CD4-positive, alpha-beta T cell treated with Interleukin-15 for 1 hour (primary cell): ENCODE data around the gene GIT1.

Source experiments
- DNase-seq: peaks from one replicate; pipeline ENCODE4 v3.0.0-alpha.2; 2020

Gene GIT1

DNA sequence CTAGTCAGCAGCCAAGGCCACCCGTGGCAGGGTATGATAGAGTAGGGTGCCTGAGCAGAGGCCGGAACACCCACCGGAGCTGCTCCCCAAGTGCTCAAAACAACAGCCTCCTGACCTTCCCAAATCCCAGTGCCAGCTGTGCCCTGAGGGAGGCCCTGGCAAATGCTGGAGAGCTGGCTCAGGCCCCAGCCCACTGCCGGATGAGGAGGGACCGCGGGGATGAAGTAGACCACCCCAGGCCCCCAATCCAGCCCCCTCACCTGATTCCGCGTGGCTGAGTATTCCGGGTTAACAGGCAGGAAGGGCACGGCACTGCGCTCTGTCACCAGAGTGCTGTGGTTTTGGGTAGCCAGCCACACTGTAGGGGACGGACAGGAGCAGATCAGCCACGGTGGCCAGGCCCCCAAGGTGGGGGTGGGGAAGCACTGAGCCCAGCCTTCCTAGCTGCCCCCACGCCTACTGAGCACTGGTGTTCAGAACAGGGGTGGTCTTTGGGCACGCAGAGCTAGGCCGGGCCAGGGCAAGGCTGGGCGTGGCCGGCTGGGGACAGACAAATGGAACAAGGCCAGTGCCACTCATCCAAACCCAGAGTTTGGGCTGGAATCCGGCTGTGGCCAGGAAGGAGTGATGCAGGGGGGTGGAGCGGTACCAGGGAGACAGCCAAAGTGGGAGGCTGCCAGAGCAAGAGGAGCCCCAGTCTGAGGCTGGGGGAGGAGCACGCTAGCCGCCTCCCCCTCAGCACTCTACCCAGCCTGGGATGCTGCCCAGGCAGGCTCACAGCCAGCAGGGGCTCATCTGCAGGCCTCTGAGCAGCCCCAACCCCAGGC, 11.8 kb downstream of the GIT1 start:
- DNase-seq = no peak

DNA sequence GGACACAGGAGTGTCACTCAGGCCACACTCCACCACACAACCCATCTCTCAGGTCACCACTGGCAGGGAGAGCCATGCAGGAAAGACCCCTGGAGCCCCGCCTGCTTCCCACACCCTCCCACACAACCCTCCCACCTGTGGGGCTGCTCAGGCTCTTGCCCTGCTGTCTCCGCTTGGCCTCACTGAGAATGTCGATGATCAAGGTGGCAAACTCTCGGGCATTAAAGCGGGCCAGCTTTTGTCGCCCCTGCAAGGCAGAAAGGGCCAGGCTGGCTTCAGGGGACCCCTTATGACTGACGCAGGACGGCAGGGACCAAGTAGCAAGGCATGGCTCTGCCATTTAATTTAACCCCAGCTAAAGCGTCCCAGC, 12.5 kb downstream of the GIT1 start:
- DNase-seq = no peak

DNA sequence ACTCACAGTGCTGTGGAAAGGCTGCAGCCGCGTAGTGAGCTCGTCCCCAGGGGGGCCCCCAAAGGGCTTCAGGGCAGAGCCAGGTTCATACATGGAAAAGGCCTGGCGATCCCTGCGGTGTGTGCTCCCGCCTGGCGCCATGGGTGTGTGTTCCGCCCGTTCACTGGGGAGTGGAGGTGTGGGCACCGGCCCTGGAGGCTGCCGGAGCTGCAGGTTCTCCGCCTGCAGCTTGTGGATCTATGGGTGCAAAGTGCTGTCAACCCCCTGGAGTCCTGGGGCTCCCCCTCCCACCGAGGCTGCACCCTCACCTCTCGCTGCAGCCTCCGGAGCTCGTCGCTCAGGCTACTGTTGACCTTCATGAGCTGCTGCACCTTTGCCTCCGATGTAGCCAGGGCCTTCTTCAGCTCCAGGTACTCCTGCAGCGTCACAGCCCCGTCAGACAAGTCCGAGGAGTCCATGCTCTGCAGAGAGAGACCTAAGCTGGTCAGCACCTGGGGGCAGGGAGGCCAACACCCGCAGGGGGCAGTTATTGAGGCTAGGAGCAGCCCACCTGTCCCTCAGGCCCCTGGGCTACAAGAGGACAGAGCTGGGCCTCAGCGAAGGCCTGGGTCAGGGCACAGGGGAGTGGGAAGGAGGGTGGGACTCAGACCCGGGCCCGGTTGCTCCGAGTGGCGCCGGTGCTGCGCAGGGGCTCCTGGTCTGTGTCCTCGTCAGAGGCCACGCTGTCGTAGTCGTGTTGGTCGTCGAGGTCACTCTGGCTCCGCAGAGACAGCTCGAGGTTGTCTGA, 13.0 kb downstream of the GIT1 start:
- DNase-seq = no peak

DNA sequence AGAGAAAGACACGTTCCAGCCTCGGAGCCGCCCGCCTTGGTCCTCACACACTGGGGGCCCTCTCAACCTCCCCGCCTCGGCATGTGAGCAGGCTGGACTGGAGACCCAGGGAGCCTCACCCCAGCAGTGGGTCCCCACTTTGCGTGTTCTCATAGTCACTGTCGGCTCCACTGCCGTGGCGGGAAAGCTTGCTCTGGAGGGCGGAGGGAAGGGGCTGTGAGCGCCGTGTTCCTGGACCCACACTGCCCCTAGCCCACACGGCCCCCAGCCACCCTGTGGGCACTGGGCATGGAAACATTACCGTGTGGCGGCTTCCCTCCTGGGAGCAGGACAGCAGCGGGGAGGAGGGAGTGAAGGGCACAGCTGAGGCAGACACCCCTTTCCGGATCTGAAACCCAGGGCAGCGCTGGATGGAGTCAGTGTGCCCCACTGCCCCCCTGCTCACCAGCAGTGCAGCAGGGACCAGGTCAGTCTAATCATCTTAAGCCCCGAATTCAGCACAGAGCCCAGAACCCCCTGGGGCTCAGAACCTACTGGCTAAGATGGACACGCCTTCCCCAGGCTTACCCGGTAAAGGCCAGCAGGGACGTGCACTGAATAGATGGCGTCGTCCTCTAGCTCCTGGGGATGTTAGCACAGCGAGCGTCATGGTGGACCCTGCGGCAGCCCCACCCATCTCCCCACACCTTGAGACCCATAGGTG, 13.8 kb downstream of the GIT1 start:
- no peak for DNase-seq

DNA sequence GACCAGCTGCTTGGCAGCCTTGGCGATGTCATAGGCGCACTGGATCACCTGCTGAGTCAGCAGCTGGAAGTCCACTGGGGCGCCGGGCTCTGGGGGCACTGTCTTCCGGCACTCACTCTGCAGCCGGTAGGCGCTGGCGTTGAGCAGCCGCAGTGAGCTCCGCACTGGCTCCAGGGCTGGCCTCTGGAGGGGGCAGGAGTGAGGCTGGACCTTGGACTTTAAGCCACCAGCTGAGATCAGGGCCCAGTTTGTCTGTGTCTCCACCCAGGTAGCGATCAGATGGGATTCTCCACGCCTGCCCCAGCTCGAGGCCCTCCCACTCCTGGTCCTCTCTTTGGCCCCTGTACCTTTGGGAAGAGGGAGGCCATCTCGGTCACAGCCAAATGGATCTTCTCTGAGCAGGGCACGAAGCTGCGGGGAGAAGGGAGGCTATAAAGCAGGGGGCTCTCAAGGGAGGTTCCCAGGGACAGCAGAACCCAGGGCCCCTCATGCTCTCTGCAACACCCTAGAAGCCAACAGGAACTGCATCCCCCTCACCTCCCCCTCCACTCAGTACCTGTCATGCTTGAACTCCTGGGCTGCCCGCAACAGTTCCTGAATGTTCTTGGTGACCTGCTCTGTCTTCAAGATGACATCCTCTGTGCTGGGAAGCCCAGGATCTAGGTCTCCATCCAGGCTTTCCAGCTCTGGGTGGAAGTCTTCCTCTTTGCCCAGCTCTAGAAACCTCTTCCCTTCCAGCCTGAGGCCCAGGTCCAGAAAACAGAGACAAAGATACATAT, 14.5 kb downstream of the GIT1 start:
- DNase-seq = no peak

DNA sequence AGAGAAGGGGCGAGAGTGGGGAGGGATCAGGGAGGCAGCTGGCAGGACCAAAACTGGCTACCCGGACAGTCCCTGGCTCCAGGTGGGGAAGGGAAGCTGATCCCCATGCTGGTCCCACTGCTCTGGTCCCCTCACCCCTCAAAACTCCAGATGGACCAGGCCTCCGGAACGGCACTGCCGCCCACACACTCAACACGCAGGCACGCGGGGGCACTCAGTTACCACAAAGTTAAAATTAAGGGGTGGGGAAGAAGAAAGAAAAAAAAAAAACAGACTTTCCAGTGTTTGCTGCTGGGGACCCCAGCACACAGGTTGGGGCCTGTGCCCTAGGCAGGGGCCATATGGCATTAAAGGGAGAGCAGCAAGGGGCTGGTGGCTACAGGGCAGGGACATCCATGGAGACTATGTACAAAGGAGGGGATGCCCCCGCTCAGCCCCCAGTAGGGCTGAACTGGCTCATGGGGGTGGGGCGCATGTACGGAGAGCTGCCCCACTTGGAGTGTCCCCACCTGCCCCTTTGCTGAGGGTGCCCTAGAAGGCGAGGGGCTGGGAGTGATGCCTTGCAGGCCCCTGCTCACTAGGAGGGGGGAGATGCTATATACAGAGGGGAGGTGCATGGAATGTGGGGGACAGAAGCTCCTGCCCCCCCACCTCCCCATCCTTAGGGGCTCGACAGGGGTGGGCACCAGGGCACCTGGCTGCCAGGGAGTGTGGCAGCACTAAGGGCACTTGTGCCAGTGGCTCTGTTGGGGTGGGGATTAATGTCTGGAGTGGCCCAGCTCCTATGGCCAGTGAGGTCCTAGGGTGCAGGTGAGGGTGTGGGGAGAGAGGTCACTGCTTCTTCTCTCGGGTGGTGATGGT, 15.3 kb downstream of the GIT1 start:
- DNase-seq = peak; percentile 10

DNA sequence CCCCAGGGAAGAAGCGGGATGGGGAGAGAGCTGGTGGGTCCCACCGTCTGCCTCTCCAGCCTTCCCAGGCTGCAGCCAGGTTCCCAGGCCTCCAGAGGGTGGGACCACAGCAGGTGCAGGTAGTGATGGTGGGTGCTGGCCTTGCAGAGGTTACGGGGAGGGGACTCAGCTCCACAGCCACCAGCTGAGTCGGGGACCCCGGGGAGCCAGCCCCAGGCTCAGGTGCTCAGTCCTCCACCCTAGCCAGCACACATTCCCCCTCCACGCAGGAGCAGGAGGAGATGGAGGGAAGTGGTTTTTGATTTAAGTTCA, 15.9 kb downstream of the GIT1 start:
- DNase-seq = peak; percentile 11

DNA sequence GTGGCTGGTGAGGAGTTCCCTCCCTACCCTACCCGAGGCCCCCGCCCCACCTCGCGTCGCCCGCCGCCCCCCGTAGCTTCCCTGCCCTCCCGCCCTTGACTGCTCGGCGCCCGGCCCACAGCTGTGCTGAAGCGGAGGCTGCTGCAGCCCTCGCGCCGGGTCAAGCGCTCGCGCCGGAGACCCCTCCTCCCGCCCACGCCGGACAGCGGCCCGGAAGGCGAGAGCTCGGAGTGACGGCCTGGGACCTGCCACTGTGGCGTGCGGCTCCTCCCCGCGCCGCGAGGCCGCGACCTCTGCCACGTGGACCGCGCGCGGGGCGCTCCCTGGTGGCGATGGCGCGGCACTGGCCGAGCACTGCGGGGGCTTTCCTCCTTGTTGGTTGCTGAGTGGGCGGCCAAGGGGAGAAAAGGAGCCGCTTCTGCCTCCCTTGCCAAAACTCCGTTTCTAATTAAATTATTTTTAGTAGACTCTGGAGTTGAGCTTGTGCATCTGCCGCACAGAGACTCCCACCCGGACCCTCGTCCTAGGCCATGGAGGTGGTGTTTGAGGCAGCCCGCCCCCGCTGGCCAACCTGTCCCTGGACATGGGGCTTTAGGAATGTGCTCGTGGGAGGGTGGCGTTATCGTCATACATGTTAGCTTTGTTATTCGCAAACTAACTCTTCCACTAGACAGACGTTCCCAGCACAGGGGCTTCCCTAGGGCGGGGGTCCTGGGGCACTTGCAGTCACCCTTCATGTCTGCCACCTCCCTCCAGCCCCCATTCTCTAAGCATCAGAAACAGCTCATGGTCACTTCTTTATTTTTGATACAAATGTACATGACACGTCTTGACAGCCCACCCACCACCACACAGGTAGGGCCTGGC, 16.5 kb downstream of the GIT1 start:
- DNase-seq = peak; percentile 56

DNA sequence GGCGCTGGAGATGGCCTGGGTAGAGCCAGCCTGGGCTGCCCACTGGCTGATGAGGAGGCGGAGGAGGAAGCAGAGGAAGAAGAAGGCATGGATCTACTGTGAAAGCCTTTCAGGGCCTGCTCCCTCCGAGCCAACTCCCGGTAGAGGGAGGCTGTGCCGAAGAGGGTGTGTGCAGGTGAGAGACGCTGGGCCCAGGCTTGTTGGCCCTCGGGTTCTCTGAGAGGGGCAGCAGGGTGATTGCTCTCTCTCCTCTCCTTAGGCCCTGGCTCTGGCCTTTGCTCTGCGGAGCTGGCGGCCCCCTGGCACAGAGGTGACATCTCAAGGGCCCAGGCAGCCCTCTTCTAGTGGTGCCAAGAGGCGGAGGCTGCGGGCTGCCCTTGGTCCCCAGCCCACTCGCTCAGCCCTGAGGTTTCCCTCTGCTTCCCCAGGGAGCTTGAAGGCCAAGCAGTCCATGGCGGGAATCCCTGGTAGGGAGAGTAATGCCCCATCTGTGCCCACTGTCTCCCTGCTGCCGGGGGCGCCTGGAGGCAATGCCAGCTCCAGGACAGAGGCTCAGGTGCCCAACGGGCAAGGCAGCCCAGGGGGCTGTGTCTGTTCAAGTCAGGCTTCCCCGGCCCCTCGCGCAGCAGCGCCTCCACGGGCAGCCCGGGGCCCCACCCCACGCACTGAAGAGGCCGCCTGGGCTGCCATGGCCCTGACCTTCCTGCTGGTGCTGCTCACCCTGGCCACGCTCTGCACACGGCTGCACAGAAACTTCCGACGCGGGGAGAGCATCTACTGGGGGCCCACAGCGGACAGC, 17.4 kb downstream of the GIT1 start:
- DNase-seq = peak; percentile 14

DNA sequence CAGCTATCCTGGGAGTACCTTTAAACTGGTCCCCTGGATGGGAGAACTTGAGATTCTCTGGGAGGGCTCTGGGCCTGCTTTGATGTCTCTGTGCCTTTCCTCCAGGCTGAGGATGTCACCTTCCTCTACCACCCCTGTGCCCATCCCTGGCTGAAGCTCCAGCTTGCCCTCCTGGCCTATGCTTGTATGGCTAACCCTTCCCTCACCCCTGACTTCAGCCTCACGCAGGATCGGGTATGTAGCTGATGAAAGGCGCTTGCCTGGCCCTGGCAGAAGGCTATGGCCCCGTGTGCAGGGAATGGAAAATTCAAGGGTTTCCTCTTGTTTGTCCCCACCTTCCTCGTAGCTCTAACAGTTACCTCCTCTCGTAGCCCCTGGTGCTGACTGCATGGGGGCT, 18.0 kb downstream of the GIT1 start:
- DNase-seq = peak; percentile 7

DNA sequence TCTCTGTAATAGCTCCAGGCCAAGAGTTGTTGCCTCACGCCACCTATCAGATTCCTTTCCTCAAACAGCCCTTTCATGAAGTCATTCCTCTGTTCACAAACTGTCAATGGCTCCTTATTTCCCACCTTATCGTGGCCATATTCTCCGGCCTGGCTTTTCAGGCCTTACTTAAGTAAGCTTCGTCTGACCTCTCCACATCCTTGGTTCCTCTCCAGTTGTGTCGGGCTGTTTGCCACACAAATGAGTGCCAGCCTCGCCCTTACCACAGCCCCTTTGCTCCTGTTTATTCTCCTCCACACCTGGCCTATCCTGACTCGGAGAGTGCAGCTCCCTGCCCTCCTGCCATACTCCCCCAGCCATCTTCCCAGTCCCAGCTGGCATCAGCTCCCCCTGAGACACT, 18.9 kb downstream of the GIT1 start:
- peak; percentile 8 for DNase-seq

DNA sequence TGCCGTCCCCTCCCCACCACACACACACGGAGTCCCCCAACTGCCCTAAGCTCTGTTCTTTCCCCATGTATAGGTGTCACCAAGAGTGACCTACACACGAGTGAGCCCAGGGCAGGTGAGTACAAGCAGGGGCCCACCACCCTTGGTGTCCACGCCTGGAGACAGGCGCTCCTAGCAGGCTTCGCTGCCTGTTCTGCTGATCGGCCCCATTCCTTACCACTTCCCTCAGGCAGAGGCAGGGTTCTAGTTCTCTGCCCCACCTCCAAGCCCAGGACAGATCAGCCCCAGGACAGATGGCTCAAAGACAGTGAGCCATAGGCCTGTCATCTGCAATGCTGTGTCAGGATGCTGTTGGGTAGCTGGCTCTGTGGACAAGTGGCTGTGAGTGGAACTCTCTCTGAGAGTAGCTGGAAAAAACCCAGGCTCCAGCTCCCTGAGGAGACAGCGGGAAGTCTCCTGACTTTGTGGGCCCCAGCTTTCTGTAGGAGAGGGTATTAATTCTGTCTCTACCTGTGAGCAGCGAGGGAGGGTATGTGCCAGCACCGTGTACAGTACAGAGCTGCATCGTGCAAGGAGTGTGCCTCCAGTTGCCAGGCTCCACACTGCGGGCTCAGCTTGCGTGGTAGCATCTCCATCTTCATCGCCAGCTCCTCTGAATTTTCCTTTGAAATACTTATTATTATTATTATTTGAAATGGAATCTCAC, 20.1 kb downstream of the GIT1 start:
- no peak for DNase-seq

DNA sequence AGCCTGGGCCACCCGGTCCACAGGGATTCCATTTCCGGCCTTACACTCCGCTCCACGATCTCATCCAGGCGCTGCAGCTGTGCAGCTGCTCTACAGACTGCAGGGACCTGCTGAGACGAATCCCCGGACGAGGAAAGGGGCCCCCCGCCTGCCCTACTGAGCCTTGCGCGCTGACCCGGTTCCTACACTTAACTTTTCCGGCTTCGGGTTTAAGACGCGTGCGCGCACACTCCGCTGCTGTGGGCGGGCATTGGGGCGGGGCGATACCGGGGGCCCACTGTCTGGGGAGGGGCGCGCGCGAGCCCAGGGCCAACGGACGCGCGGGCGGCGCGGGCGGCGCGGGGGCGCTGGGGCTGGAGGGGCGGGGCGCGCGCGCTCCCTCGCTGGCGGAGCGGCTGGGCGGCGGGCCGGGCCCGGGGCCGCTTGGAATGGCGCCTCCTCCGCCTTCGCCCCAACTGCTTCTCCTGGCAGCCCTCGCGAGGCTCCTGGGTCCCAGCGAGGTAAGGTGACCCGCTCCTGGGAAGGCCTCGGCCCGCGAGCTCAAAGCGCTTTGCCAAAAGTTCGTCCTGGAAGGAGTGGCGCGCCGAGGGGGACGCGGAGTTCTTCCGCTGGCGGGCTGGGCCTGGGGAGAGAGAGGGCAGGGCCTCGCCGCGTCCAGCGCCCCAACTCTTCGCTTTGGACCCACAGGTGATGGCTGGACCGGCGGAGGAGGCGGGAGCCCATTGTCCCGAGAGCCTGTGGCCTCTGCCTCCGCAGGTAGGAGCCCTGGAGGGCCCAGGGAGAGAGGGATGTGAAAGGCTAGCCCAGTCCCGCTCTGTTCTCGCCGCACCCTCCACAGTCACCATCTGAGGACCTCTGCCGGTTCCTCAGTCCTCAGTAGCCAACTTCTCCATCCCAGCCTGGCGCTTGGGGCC, 20.9 kb downstream of the GIT1 start, which contains the start of gene TP53I13:
TSS of gene TP53I13 (plus strand) at position 371 of the 914 bp plus-strand sequence. CDS start at position 429, 58 bp downstream.
- peak; percentile 89 for DNase-seq

DNA sequence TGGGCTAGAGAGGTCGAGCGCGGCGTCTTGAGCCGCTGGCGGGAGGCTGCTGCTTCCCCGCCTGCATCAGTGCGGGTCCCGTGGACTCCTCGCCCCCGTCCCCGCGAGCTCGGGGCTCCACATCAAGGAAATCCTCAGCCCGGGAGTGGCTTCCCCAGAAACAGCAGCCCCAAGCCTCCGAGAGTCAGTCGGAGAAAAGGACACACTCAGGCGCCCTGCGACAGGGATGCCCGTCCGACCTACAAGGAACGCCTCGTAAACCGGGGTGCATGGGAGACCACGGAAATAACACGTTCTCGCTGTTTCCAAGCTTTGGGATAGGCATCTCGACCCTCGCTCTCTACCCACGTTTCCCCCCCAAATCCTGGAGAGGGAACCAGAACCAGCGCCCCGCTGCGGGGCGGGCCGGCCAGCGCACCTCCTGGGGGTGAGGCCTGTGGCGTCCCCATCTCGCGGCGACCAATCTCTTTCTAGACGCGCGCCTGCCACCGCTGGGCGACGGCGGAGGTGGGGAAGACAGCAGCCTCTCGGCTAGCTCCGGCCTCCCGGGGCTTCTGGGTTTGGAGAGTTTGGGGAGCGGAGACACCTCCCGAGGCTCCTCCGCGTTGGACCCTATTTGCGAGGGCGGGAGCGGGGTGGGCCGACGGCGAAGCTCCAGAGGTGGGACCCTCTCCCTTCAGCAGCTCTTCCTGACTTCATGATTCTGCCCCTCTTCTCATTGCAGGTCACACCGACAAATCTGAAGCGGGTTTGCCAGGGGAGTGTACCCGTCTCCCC, 21.7 kb downstream of the GIT1 start:
- peak; percentile 77 for DNase-seq

DNA sequence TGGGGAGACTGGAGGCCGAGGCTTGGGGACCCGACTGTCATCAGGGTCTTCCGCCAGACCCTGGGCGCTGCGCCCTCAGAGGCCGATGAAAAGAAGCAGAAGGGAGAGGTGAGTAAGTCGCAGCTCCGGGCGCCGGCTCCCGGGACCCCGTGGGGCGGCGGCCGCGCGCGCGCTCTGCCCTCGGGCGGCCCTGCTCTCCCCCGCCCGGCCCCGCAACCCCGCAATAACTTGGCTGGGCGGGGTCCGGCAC, 22.2 kb downstream of the GIT1 start:
- DNase-seq = no peak

DNA sequence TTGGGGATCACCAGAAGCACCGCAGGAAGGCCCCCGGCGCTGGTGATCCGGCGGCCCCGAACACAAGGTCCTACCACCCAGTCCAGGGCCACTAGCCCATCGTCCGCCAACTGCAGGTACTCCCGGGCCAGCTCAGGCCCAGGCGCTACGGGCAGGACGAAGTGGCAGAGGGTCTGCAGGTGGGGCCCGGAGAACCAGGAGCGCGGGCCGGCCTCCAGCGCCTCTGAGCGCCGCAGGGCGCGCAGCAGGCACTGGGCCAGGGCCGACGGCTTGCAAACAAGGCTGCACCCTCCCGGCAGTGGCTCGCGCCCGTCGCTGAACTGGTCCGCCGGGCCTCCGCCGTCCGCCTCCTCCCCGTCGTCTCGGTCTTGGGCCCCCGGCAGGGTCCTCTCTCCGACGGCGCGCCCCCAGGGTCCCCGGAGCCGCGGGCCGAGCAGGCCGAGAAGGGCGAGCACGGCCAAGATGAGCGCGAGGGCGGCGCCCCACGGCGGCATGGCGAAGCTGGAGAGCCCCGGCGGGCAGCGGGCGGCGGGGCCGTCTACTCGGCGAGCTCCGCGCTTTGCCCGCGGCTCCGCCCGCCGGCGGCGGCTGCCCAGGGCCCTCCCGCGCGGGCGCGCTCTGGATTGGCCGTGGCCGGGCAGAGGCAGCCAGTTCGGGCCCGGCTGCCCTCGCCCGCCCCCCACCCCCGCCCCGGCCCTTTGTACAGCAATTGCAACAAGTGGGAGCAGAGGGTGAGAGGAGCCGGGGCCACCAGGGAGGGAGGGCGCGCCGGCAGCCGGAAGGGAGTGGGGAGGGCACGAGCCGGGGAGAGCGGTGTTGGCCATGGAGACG, 22.8 kb downstream of the GIT1 start, which contains the start of gene ABHD15:
TSS of gene ABHD15 (minus strand) at position 565 of the 831 bp plus-strand sequence. CDS start at position 494, 71 bp downstream.
- peak; percentile 60 for DNase-seq
